K562 (cell line): ENCODE results near the gene AMIGO3. TPM values are rescaled to one million over a fixed set of nuclear protein-coding genes. Genes with fewer than 3 reads are reported as not detected.

ENCODE experiments used
- CREB1 ChIP-seq, 2 experiments: sonication (generic) in 1 of 2; formaldehyde crosslinking in 1 of 2; IDR thresholded peaks; 2 replicates each; pipeline versions ENCODE4 v1.6.1 to v1.8.0; 2012 to 2022; ENCODE audit warnings: inconsistent platforms in 1 of 2, mild to moderate bottlenecking in 1 of 2, missing genetic modification reagents in 1 of 2, moderate library complexity in 1 of 2
- EP400 ChIP-seq: fragments of 450-650 bp; IDR thresholded peaks from 2 replicates; pipeline ENCODE4 v1.6.1; 2017; ENCODE audit warnings: antibody characterized with exemption, mild to moderate bottlenecking, moderate library complexity
- FIP1L1 ChIP-seq: fragments of 200-400 bp; formaldehyde crosslinking; IDR thresholded peaks from 2 replicates; pipeline ENCODE4 v1.6.1; 2018; ENCODE audit warnings: mild to moderate bottlenecking, low read depth, low read length; ENCODE audit not compliant: poor library complexity, severe bottlenecking
- GATA2 ChIP-seq: sonication (generic); formaldehyde crosslinking; IDR thresholded peaks from 2 replicates; pipeline ENCODE4 v1.4.0; 2020; ENCODE audit warnings: mild to moderate bottlenecking, missing genetic modification reagents
- HNRNPL ChIP-seq: fragments of 200-400 bp; formaldehyde crosslinking; IDR thresholded peaks from 2 replicates; pipeline ENCODE4 v1.6.1; 2017; ENCODE audit warnings: low read depth, mild to moderate bottlenecking, low read length
- JUNB ChIP-seq: fragments of 450-650 bp; formaldehyde crosslinking; conservative IDR thresholded peaks from 2 replicates; pipeline ENCODE4 v1.4.0; 2020; ENCODE audit warnings: mild to moderate bottlenecking
- MEIS2 ChIP-seq: fragments of 450-650 bp; IDR thresholded peaks from 2 replicates; pipeline ENCODE4 v1.6.1; 2014; ENCODE audit warnings: mild to moderate bottlenecking; ENCODE audit not compliant: partially characterized antibody
- MTA2 ChIP-seq: fragments of 450-650 bp; IDR thresholded peaks from 2 replicates; pipeline ENCODE4 v1.6.1; 2016; ENCODE audit warnings: low read depth
- NR4A1 ChIP-seq, 2 experiments: fragments of 250-450 bp in 1 of 2; fragments of 450-650 bp in 1 of 2; sonication (Bioruptor Pico) in 1 of 2; IDR thresholded peaks; 2 replicates each; pipeline versions ENCODE4 v1.4.0 to v1.6.1; 2016 to 2020; ENCODE audit warnings: mild to moderate bottlenecking in 2 of 2, missing compliant biosample characterization in 1 of 2, missing genetic modification characterization in 1 of 2, moderate library complexity in 1 of 2
- PCBP1 ChIP-seq: fragments of 200-400 bp; formaldehyde crosslinking; IDR thresholded peaks from 2 replicates; pipeline ENCODE4 v1.6.1; 2018; ENCODE audit warnings: mild to moderate bottlenecking, low read depth, low read length; ENCODE audit not compliant: poor library complexity, severe bottlenecking
- POLR2AphosphoS5 ChIP-seq: IDR thresholded peaks from 2 replicates; pipeline ENCODE4 v1.6.1; 2011; ENCODE audit warnings: mild to moderate bottlenecking, low read depth, low read length, moderate library complexity; ENCODE audit not compliant: control insufficient read depth, insufficient read depth
- SMARCA4 ChIP-seq: fragments of 450-650 bp; IDR thresholded peaks from 2 replicates; pipeline ENCODE4 v1.6.1; 2016
- TAF1 ChIP-seq: IDR thresholded peaks from 2 replicates; pipeline ENCODE4 v1.6.1; 2011; ENCODE audit warnings: mild to moderate bottlenecking, low read length, moderate library complexity; ENCODE audit not compliant: insufficient read depth, control insufficient read depth, severe bottlenecking; ENCODE audit errors: extremely low read depth
- TRIM24 ChIP-seq, 2 experiments: fragments of 450-650 bp; IDR thresholded peaks; 2 replicates each; pipeline ENCODE4 v1.6.1; 2016
- TRIM28 ChIP-seq: fragments of 450-650 bp; IDR thresholded peaks from 2 replicates; pipeline ENCODE4 v1.6.1; 2017
- polyA plus RNA-seq, 8 experiments: library from polyadenylated mRNA; depleted of rRNA in 4 of 8; stranded (reverse) in 5 of 8; unstranded in 3 of 8; fragments of >200 nt; fragmentation: Nextera tagmentation in 2 of 8; fragmentation: Illumina TruSeq in 1 of 8; extraction: Ambion mirVana in 2 of 8; extraction: Trizol in 1 of 8; gene quantifications; 2 replicates each; pipeline versions ENCODE4 v1.2.1 to v1.2.3, GENCODE V29; 2011 to 2014; ENCODE audit warnings: inconsistent platforms in 1 of 8, missing spikeins in 1 of 8
- total RNA-seq, 7 experiments: library from RNA; depleted of rRNA in 6 of 7; stranded (reverse); fragments of >200 nt in 6 of 7; fragmentation: Illumina TruSeq in 2 of 7; extraction: Trizol in 2 of 7; gene quantifications; 2 replicates each; pipeline versions ENCODE4 v1.2.1 to v1.2.3, GENCODE V29; 2011 to 2021; ENCODE audit warnings: low replicate concordance in 1 of 7
- TF ChIP-seq, protein P1 (sequence below), 3 experiments: fragments of 200-800 bp in 1 of 3; sonication (Bioruptor generic) in 1 of 3; sonication (generic) in 1 of 3; formaldehyde crosslinking in 1 of 3; IDR thresholded peaks; 2 replicates each; pipeline versions ENCODE4 v1.6.1 to v1.8.0; 2016 to 2022; ENCODE audit warnings: mild to moderate bottlenecking in 2 of 3, missing compliant biosample characterization in 2 of 3, missing genetic modification characterization in 2 of 3, missing genetic modification reagents in 1 of 3
- TF ChIP-seq, protein P2 (sequence below), 2 experiments: fragments of 450-650 bp; IDR thresholded peaks; 2 replicates each; pipeline ENCODE4 v1.6.1; 2018; ENCODE audit warnings: mild to moderate bottlenecking in 2 of 2, low read depth in 1 of 2; ENCODE audit not compliant: partially characterized antibody in 2 of 2
- TF ChIP-seq, protein P3 (sequence below): fragments of 250-450 bp; sonication (Bioruptor Pico); IDR thresholded peaks from 2 replicates; pipeline ENCODE4 v1.4.0; 2020; ENCODE audit warnings: mild to moderate bottlenecking, moderate library complexity

Gene AMIGO3
- total and polyA plus RNA-seq, 9 of the 15 experiments (the other 6 are each of a cell fraction or from before 2014, with no cell fraction given) = 0.13 to 2.8 (median 0.44) TPM; not detected in 4

DNA sequence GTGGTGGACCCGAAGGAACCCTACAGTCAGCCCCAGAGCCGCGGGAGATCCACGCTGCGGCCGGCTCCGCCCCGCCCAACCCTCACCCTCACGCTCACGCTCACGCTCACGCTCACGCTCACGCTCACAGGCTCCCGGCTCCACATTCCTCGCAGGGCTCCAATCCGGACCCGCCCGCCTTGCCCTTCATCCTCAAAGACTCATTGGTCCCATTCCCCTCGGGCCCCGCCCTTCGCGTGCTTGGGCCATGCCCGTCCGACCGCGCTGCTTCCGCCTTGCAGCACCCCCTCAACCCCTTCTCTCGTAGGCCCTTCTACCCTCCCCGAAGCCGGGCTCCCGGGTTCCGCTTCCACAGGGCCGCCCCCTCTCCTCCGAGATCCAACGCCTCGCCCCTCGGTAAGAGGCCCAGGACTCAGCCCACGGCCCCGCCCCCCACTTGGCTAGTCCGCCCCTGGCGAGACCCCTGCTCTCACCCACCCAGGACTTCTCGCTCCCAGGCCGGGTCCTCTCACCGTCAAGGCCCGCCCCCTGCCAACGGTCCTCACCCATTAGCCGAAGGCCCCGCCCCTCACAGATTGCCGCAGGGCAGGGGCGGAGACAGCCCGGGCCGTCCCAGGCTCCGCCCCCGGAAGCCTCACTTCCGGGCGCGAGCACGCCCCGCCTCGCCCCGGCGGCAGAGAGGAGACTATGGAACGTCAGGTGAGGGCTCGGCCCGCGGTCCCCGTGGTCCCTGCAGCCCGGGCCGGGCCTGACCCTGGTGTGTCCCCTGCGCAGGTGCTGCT is 45.6 kb downstream of the AMIGO3 start, which contains the start of gene APEH (continued):
- TF ChIP-seq, protein P1, sequence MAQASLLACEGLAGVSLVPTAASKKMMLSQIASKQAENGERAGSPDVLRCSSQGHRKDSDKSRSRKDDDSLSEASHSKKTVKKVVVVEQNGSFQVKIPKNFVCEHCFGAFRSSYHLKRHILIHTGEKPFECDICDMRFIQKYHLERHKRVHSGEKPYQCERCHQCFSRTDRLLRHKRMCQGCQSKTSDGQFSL (CRISPR knock-in tag; IDR thresholded peaks at IDR 0.05) = peak; percentile 93
- TF ChIP-seq, protein P1 (tag; IDR thresholded peaks at IDR 0.05) = peak in 1 of 2 experiments; percentile 79; a peak in 2 of 4 replicates
- peak; percentile 27 for TF ChIP-seq TAF1
- peak; percentile 88 for TF ChIP-seq EP400
- TF ChIP-seq CREB1 (IDR thresholded peaks at IDR 0.05) = no peak; the same call in 1 of the 2 replicates
- TF ChIP-seq CREB1 (CRISPR knock-in tag; IDR thresholded peaks at IDR 0.05) = peak; percentile 24
- TF ChIP-seq SMARCA4 = no peak
- TF ChIP-seq NR4A1 (CRISPR knock-in tag; IDR thresholded peaks at IDR 0.05) = no peak
- TF ChIP-seq NR4A1 (tag; IDR thresholded peaks at IDR 0.05) = 0 out of 2 replicates have a peak, but pooled peaks have one; percentile 7
- TF ChIP-seq TRIM24 (IDR thresholded peaks at IDR 0.05) = peak in 1 of 2 experiments; percentile 85; a peak in 2 of 4 replicates
- peak; percentile 15 for TF ChIP-seq MEIS2
- TF ChIP-seq, protein P2, sequence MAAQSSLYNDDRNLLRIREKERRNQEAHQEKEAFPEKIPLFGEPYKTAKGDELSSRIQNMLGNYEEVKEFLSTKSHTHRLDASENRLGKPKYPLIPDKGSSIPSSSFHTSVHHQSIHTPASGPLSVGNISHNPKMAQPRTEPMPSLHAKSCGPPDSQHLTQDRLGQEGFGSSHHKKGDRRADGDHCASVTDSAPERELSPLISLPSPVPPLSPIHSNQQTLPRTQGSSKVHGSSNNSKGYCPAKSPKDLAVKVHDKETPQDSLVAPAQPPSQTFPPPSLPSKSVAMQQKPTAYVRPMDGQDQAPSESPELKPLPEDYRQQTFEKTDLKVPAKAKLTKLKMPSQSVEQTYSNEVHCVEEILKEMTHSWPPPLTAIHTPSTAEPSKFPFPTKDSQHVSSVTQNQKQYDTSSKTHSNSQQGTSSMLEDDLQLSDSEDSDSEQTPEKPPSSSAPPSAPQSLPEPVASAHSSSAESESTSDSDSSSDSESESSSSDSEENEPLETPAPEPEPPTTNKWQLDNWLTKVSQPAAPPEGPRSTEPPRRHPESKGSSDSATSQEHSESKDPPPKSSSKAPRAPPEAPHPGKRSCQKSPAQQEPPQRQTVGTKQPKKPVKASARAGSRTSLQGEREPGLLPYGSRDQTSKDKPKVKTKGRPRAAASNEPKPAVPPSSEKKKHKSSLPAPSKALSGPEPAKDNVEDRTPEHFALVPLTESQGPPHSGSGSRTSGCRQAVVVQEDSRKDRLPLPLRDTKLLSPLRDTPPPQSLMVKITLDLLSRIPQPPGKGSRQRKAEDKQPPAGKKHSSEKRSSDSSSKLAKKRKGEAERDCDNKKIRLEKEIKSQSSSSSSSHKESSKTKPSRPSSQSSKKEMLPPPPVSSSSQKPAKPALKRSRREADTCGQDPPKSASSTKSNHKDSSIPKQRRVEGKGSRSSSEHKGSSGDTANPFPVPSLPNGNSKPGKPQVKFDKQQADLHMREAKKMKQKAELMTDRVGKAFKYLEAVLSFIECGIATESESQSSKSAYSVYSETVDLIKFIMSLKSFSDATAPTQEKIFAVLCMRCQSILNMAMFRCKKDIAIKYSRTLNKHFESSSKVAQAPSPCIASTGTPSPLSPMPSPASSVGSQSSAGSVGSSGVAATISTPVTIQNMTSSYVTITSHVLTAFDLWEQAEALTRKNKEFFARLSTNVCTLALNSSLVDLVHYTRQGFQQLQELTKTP (IDR thresholded peaks at IDR 0.05; ENCODE audit: low read depth in 1 of 2, partially characterized antibody in 2 of 2) = peak in 1 of 2 experiments; percentile 89
- TF ChIP-seq POLR2AphosphoS5 = 0 out of 2 replicates have a peak, but pooled peaks have one; percentile 35
- no peak for TF ChIP-seq MTA2
- peak; percentile 61 for TF ChIP-seq PCBP1
- no peak for TF ChIP-seq GATA2 (CRISPR knock-in tag)
- TF ChIP-seq TRIM28 = no peak
- TF ChIP-seq, protein P3, sequence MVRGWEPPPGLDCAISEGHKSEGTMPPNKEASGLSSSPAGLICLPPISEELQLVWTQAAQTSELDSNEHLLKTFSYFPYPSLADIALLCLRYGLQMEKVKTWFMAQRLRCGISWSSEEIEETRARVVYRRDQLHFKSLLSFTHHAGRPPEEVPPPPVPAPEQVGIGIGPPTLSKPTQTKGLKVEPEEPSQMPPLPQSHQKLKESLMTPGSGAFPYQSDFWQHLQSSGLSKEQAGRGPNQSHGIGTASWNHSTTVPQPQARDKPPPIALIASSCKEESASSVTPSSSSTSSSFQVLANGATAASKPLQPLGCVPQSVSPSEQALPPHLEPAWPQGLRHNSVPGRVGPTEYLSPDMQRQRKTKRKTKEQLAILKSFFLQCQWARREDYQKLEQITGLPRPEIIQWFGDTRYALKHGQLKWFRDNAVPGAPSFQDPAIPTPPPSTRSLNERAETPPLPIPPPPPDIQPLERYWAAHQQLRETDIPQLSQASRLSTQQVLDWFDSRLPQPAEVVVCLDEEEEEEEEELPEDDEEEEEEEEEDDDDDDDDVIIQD (CRISPR knock-in tag) = no peak
- TF ChIP-seq JUNB (CRISPR knock-in tag) = no peak
- 0 out of 2 replicates have a peak, but pooled peaks have one; percentile 48 for TF ChIP-seq HNRNPL
- TF ChIP-seq FIP1L1 = peak; percentile 64
